ENCODE measurements around the gene ABHD17C. TPM values are rescaled to one million over a fixed set of nuclear protein-coding genes. Genes with fewer than 3 reads are reported as not detected.

The ABHD17C gene
- total RNA-seq, 4 donors from 2014 or later: 1.1 to 4.3 (median 2.1) TPM

DNA sequence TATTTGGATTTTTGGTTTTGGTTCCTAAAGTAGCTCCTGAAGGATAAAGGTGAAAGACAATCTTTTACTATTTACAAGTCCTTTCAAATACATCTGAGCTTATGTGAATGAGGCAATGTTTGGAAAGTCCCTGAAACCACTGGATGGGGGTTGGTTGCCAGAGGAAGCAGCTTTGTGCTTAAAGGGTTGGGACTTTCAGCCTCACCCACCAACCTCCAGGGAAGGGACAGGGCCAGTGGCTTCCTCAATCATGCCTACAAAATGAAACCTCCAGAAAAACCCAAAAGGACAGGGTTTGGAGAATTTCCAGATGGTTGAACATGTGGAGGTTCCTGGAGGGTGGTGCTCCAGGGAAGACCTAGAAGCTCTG lies 20.9 kb upstream of the ABHD17C start:
- ATAC-seq (ENCODE audit: low FRiP score) (no peak), DNase-seq (ENCODE audit: low spot score) (no peak)
- TF ChIP-seq, protein P1, sequence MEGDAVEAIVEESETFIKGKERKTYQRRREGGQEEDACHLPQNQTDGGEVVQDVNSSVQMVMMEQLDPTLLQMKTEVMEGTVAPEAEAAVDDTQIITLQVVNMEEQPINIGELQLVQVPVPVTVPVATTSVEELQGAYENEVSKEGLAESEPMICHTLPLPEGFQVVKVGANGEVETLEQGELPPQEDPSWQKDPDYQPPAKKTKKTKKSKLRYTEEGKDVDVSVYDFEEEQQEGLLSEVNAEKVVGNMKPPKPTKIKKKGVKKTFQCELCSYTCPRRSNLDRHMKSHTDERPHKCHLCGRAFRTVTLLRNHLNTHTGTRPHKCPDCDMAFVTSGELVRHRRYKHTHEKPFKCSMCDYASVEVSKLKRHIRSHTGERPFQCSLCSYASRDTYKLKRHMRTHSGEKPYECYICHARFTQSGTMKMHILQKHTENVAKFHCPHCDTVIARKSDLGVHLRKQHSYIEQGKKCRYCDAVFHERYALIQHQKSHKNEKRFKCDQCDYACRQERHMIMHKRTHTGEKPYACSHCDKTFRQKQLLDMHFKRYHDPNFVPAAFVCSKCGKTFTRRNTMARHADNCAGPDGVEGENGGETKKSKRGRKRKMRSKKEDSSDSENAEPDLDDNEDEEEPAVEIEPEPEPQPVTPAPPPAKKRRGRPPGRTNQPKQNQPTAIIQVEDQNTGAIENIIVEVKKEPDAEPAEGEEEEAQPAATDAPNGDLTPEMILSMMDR (IDR thresholded peaks at IDR 0.05): no peak

DNA sequence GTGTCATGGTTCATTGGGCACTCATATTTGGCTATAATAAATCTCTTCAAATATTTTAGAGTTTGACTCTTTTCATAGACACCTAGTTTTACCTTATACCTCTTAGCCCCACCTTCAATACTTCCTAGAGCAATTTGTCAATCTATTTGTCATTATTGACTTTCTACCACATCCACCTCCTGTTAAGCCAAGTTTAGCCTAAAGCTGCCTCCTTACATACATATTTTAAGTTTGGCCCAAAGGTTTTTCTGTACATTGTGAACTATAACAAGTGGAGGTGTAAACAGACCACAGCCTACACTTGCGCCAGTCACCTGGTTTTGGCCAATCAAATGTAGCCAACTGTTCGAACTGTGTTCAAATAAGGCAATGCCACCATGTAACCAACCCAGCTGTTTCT lies 18.1 kb upstream of the ABHD17C start:
- ATAC-seq (ENCODE audit: low FRiP score) (no peak), DNase-seq (ENCODE audit: low spot score) (no peak)
- TF ChIP-seq, protein P1 (IDR thresholded peaks at IDR 0.05): no peak

DNA sequence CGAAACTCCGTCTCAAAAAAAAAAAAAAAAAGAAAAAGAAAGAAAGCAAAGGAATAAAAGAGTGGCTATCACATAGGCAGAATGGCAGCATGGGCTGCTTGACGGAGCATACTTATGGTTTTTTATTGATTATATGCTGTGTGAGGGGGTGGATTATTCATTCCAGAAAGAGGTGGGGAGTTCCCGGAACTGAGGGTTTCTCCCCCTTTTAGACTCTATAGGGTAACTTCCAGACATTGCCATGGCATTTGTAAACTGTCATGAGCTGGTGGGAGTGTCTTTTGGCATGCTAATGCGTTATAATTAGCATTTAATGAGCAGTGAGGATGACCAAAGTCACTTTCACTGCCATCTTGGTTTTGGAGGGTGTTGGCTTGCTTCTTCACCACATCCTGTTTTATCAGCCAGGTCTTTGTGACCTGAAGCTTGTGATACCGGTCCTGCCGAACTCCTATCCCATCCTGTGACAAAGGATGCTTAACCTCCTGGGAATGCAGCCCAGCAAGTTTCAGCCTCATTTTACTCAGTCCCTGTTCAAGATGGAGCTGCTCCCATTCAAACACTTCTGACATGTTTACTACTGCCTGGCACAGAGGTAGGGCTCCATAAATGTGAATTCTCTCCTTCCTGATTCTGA lies 15.8 kb upstream of the ABHD17C start:
- DNase-seq (ENCODE audit: low spot score): no peak
- ATAC-seq (ENCODE audit: low FRiP score): no peak
- TF ChIP-seq, protein P1 (IDR thresholded peaks at IDR 0.05): no peak

DNA sequence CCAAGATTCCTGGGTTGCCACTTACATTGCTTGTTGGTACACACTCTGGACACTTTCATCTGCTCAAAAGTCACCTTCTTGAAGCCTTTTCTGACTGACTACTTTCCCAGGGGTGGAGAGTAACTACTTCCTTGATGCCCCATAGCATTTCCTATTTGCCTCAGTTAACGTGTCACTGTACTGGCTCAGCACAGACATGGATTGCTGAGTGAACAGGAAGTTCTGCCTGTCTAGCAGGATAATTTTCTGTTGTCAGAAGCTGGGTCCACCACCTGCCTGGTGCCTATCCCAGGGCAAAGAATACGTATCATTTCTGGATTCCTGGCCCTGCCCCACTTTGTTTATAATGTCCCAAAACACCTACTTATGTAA lies 15.3 kb upstream of the ABHD17C start:
- TF ChIP-seq, protein P1 (IDR thresholded peaks at IDR 0.05): no peak
- ATAC-seq (ENCODE audit: low FRiP score): no peak
- DNase-seq (ENCODE audit: low spot score): no peak

DNA sequence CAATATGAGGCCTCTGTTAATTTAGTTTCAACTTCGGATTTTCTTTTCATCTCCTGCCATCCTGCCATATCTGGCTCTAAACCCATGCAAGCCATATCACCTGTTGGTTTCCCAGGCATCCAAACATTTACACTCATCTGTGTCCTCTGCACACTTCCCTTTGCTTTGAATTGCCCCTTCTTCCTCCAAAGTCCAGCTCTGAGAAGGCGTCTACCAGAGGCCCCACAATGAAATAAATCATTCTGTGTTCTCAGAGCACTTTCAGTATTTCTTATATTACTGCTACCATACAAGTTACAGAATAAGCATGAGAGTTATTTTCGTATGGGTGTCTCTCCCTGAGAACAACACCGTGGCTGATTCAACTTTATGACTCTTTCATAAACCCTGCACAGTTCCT lies 12.9 kb upstream of the ABHD17C start:
- no peak for DNase-seq (ENCODE audit: low spot score)
- TF ChIP-seq, protein P1 (IDR thresholded peaks at IDR 0.05): no peak
- ATAC-seq (ENCODE audit: low FRiP score): no peak

DNA sequence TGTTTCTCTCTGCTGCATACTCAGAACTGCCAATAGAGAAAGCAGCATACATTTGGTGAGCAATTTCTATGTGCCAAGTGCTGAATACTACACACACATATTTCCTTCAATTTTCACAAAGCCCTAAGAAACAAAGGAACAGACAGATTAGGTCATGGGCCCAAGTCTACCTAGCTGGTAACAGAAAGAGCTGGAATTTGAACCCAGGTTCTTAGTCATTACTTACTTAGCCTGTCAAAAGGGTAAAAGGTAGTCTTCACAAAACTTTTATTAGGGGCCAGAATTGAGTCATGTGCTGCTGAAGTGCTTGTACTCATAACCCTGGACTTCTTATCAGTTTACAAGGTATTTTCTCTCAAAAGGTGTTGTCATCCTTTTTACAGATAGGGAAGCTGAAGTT lies 10.4 kb upstream of the ABHD17C start:
- ATAC-seq (ENCODE audit: low FRiP score) (no peak), DNase-seq (ENCODE audit: low spot score) (no peak)

DNA sequence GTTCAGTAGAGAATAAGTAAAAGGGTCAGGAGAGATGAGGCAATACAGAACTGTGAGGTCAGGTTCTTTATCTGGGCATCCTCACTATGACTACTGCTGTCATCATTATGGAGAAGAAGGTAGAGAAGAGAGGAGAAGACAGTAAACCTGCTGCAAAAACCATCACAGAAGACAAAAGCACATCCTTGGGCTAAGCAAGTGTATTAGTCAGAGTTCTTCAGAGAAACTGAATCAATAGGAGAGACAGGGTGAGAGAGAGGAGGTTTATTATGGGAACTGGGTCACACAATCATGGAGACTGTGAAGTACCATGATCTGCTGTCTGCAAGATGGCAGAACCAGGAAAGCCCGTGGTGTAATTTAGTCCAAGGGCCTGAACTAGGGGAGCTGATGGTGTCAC lies 9.5 kb upstream of the ABHD17C start:
- TF ChIP-seq, protein P1 (IDR thresholded peaks at IDR 0.05): no peak
- no peak for DNase-seq (ENCODE audit: low spot score)
- no peak for ATAC-seq (ENCODE audit: low FRiP score)

More for the DNA sequence above, 10.4 kb upstream of the ABHD17C start:
- TF ChIP-seq, protein P1 (IDR thresholded peaks at IDR 0.05): no peak
